ENCODE results near the gene ARF5.
"Not testable (repeated sequence)": the region's sequence is repeated elsewhere in the genome, so short reads cannot be mapped to it uniquely, and the experiment has no call there.

The ARF5 gene

DNA sequence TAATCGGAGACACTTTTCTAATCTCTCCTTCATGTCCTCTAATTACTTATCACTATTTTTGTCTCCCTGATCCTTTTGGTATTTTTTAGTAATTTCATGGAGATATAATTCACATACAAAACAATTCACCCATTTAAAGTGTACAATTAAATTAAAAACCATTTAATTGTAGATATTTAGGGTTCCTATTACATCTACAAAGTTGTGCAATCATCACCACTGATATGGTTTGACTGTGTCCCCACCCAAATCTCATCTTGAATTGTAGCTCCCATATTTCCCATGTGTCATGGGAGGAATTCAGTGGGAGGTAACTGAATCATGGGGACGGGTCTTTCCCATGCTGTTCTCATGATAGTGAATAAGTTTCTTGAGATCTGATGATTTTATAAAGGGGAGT is 31.8 kb upstream of the ARF5 start:
- in situ Hi-C loops (cut with MboI; ENCODE audit: low sequenced_read_pairs, unreplicated experiment), result no loop called here
- no peak for DNase-seq (ENCODE audit: low spot score)
- TF ChIP-seq, protein P1, sequence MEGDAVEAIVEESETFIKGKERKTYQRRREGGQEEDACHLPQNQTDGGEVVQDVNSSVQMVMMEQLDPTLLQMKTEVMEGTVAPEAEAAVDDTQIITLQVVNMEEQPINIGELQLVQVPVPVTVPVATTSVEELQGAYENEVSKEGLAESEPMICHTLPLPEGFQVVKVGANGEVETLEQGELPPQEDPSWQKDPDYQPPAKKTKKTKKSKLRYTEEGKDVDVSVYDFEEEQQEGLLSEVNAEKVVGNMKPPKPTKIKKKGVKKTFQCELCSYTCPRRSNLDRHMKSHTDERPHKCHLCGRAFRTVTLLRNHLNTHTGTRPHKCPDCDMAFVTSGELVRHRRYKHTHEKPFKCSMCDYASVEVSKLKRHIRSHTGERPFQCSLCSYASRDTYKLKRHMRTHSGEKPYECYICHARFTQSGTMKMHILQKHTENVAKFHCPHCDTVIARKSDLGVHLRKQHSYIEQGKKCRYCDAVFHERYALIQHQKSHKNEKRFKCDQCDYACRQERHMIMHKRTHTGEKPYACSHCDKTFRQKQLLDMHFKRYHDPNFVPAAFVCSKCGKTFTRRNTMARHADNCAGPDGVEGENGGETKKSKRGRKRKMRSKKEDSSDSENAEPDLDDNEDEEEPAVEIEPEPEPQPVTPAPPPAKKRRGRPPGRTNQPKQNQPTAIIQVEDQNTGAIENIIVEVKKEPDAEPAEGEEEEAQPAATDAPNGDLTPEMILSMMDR (IDR thresholded peaks at IDR 0.05; ENCODE audit: borderline replicate concordance, control extremely low read depth, extremely low read depth, insufficient read depth, missing control alignments), result no peak

- DNase-seq (ENCODE audit: low spot score), result no peak
- in situ Hi-C loops (cut with MboI; ENCODE audit: low sequenced_read_pairs, unreplicated experiment), result no loop called here
- TF ChIP-seq, protein P1 (IDR thresholded peaks at IDR 0.05; ENCODE audit: borderline replicate concordance, control extremely low read depth, extremely low read depth, insufficient read depth, missing control alignments), result no peak
These were observed 30.4 kb upstream of the ARF5 start for GRCh38 chr7:127557803-127558202.

- TF ChIP-seq, protein P1 (IDR thresholded peaks at IDR 0.05; ENCODE audit: borderline replicate concordance, control extremely low read depth, extremely low read depth, insufficient read depth, missing control alignments), result no peak
- in situ Hi-C loops (cut with MboI; ENCODE audit: low sequenced_read_pairs, unreplicated experiment), result no loop called here
- DNase-seq (ENCODE audit: low spot score), result no peak
These were observed 22.0 kb upstream of the ARF5 start for GRCh38 chr7:127566242-127566641.

GRCh38 chr7:127568034-127568433 is 20.2 kb upstream of the ARF5 start:
- DNase-seq (ENCODE audit: low spot score); in situ Hi-C loops (cut with MboI; ENCODE audit: low sequenced_read_pairs, unreplicated experiment): not testable (repeated sequence)

- in situ Hi-C loops (cut with MboI; ENCODE audit: low sequenced_read_pairs, unreplicated experiment), result no loop called here
- DNase-seq (ENCODE audit: low spot score), result no peak
- TF ChIP-seq, protein P1 (IDR thresholded peaks at IDR 0.05; ENCODE audit: borderline replicate concordance, control extremely low read depth, extremely low read depth, insufficient read depth, missing control alignments), result no peak
These were observed 16.3 kb upstream of the ARF5 start for GRCh38 chr7:127571741-127572505.

DNA sequence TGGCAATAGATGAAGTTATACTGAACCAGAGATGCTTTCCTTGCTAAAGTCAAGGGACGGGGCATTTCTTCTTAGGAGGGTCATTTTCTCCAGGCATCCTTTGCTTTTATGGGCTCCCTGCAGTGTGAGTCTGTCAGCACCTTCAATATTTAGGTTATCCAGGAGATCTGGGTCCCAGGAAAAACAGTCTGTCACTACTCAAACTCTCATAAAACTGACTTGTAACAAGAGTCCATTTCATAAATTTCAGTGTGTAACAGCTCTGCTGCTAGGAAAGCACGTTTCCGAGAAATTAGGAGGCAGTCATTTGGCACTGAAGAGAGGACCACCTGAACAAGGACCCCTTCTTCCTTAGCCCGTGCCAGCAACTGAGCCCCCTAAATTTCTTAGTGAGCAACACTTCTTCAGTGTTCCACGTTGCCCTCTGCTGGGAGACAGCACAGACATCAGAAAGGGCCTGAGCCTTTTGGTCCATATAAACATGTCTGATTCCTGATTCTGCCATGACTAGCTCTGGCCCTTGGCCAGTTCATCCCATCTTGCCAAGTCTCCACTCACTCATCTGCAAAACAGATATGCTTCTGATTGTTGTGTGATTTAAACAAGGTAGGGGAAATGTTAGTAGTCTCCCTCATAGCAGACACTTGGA is 10.1 kb upstream of the ARF5 start:
- no peak for DNase-seq (ENCODE audit: low spot score)
- in situ Hi-C loops (cut with MboI; ENCODE audit: low sequenced_read_pairs, unreplicated experiment), result no loop called here

More for the DNA sequence above, 10.1 kb upstream of the ARF5 start:
- TF ChIP-seq, protein P1 (IDR thresholded peaks at IDR 0.05; ENCODE audit: borderline replicate concordance, control extremely low read depth, extremely low read depth, insufficient read depth, missing control alignments), result peak; percentile 27

Measured in GM13976 (cell line).